Choroid plexus epithelial cell (primary cell): ENCODE measurements around the gene PIP5K1B.

ENCODE experiments used
- DNase-seq: peaks from one replicate; pipeline ENCODE4 v3.0.0-alpha.2; 2010; ENCODE audit warnings: low read depth
- H3K4me3 ChIP-seq: 2 replicates; pipeline ENCODE4 v1.5.1; 2011; ENCODE audit warnings: low read depth, mild to moderate bottlenecking, control low read depth, low read length, moderate library complexity
- CTCF ChIP-seq: conservative IDR thresholded peaks from 2 replicates; pipeline ENCODE4 v1.5.1; 2011; ENCODE audit warnings: low read depth, mild to moderate bottlenecking, control low read depth, inconsistent platforms, low read length, moderate library complexity

The PIP5K1B gene

GRCh38 chr9:69001921-69002320 is 296.9 kb downstream of the PIP5K1B start:
- no peak for TF ChIP-seq CTCF
- DNase-seq, result no peak

GRCh38 chr9:69003051-69003450 is 298.0 kb downstream of the PIP5K1B start:
- no peak for TF ChIP-seq CTCF
- DNase-seq, result no peak
- H3K4me3 ChIP-seq, result no peak overlapping the region

More at GRCh38 chr9:69001921-69002320, 296.9 kb downstream of the PIP5K1B start:
- no peak overlapping the region for H3K4me3 ChIP-seq

- DNase-seq, result no peak
Observed at GRCh38 chr9:69004836-69005235, 299.8 kb downstream of the PIP5K1B start.

DNA sequence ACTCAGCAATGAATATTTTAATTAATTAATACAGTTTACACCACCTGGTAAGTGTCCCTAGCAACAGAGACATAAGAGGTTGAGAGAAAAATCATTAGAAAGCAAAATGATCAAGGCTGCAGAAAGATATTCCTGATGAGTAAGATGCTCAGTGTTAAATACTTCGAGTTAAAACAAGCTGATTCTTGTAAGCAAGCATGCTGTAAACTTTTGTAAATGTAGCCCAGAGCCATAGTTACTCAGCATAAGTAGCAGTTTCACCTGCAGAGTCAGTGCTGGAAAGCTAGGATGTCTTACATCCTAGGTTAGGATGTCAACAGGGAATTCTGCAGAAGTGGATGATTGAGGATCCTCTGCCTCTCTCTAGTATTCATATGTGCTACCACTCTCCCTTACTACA is 304.7 kb downstream of the PIP5K1B start:
- TF ChIP-seq CTCF, result no peak
- no peak for DNase-seq
- no peak overlapping the region for H3K4me3 ChIP-seq

More at GRCh38 chr9:69004836-69005235, 299.8 kb downstream of the PIP5K1B start:
- no peak for TF ChIP-seq CTCF
- H3K4me3 ChIP-seq, result no peak overlapping the region

DNA sequence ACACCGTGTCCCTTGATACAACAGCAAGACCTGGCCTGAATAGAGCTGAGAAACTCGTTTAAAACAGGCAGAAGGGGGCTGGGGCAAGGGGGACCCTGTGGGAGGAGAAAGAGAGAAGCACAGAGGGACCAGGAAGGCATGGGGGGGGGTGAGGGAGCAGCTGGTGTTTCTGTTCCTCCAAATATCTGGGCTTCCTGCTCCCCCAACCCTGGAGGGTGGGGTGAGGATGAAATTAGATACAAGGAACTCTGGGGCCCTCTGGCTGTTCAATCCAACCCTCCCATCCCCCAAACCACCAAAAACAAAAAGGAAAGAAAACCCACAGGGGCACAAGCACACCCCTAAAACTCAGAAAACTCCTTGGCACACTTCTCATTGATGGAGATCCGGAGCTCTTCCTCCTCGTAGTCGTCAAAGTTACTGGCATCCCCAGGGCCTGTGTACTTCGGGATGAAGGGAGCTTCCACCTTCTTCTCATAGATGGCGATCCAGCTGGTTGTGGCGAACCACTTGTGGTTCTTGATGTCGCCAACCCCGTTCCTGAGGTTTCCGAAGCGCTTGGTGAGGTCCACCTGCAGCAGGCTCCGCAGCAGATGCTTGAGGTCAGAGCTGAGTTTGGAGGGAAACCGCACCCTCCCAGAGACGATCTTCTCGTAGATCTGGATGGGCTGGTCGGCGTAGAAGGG is 307.8 kb downstream of the PIP5K1B start:
- H3K4me3 ChIP-seq, result no peak overlapping the region
- no peak for TF ChIP-seq CTCF
- DNase-seq, result no peak

DNA sequence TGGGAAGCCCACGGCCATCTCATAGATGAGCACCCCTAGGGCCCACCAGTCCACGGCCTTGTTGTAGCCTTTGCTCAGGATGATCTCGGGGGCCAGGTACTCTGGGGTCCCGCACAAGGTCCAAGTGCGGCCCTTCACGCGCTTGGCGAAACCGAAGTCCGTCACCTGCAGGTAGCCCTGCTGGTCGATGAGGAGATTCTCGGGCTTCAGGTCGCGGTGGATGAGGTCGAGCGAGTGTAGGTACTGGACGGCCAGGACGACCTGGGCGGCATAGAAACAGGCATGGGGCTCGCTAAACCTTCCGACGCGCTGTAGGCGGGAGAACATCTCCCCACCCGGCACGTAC is 308.3 kb downstream of the PIP5K1B start:
- no peak for TF ChIP-seq CTCF
- no peak for DNase-seq
- no peak overlapping the region for H3K4me3 ChIP-seq

- no peak within 1 kb of the TSS for H3K4me3 ChIP-seq
Observed at GRCh38 chr9:69014013-69014412, 309.0 kb downstream of the PIP5K1B start, which contains the start of gene PRKACG. PRKACG (minus strand) TSS chr9:69014113; CDS start chr9:69014092, 21 bp downstream.

More at GRCh38 chr9:69014013-69014412, 309.0 kb downstream of the PIP5K1B start, which contains the start of gene PRKACG:
- DNase-seq, result no peak
- TF ChIP-seq CTCF, result no peak
